NCI-H226 (cell line): ENCODE results near the gene PTCD3.

Experiments used
- DNase-seq: peaks from one replicate; pipeline ENCODE4 v3.0.0-alpha.2; 2015

The PTCD3 gene

GRCh38 chr2:86082756-86083155 lies 23.3 kb upstream of the PTCD3 start:
- DNase-seq, result no peak

- DNase-seq, result no peak
These were observed 17.8 kb upstream of the PTCD3 start for GRCh38 chr2:86087936-86088850.

- no peak for DNase-seq
These were observed 11.8 kb upstream of the PTCD3 start for GRCh38 chr2:86094229-86094628.

- no peak for DNase-seq
These were observed 8.7 kb upstream of the PTCD3 start for GRCh38 chr2:86097114-86097896.

GRCh38 chr2:86097913-86098312 lies 8.1 kb upstream of the PTCD3 start:
- no peak for DNase-seq

GRCh38 chr2:86102157-86102556 lies 3.9 kb upstream of the PTCD3 start:
- no peak for DNase-seq

GRCh38 chr2:86105252-86105968 lies 625 bp upstream of the PTCD3 start, which contains the start of gene POLR1A:
POLR1A (minus strand) TSS chr2:86105886; CDS start chr2:86105776, 110 bp downstream.
- peak; percentile 87 for DNase-seq

- no peak for DNase-seq
These were observed 996 bp downstream of the PTCD3 start for GRCh38 chr2:86107031-86107430.

- DNase-seq, result no peak
These were observed 12.1 kb downstream of the PTCD3 start for GRCh38 chr2:86118130-86118529.

GRCh38 chr2:86123328-86123925 lies 17.4 kb downstream of the PTCD3 start:
- DNase-seq, result no peak

- no peak for DNase-seq
These were observed 18.6 kb downstream of the PTCD3 start for GRCh38 chr2:86124683-86125082.

- DNase-seq, result no peak
These were observed 28.7 kb downstream of the PTCD3 start for GRCh38 chr2:86134709-86135108.

- DNase-seq, result no peak
These were observed 29.6 kb downstream of the PTCD3 start for GRCh38 chr2:86135653-86136052.

GRCh38 chr2:86136141-86136540 lies 30.1 kb downstream of the PTCD3 start:
- no peak for DNase-seq

GRCh38 chr2:86138736-86139625 lies 32.9 kb downstream of the PTCD3 start:
- no peak for DNase-seq

- DNase-seq, result no peak
These were observed 33.9 kb downstream of the PTCD3 start for GRCh38 chr2:86139981-86140380.

- no peak for DNase-seq
These were observed 34.9 kb downstream of the PTCD3 start for GRCh38 chr2:86140969-86141392.

- no peak for DNase-seq
These were observed 36.6 kb downstream of the PTCD3 start for GRCh38 chr2:86142436-86143257.

- DNase-seq, result no peak
These were observed 37.3 kb downstream of the PTCD3 start for GRCh38 chr2:86143307-86143706.

- no peak for DNase-seq
These were observed 38.1 kb downstream of the PTCD3 start for GRCh38 chr2:86143926-86144685.
